ENCODE data around the gene SLIT3. TPM values are rescaled to one million over a fixed set of nuclear protein-coding genes. Genes with fewer than 3 reads are reported as not detected.

SLIT3 gene
- total RNA-seq, 1 donor from 2014 or later, result under 0.01 TPM

DNA sequence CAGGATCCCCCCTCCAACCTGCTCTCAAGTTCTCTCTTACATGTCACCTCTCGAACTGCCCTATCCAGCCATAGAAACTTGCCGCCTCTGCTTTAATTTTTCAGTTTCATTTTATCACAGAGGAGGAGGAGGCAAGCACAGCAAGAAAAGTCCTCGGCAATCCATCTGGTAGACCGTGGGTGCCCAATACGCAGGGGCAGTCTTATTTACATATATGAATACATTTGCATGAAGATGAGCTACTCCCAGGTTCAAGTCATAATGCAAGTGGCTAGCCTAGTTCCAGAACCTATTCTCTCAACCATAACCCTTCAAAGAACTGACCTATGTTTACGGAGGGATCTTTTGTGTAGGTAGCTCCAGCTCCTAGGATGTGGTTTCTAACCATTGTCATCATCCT, 498.6 kb downstream of the SLIT3 start:
- no peak for DNase-seq (ENCODE audit: low read depth in 2 of 2)

DNA sequence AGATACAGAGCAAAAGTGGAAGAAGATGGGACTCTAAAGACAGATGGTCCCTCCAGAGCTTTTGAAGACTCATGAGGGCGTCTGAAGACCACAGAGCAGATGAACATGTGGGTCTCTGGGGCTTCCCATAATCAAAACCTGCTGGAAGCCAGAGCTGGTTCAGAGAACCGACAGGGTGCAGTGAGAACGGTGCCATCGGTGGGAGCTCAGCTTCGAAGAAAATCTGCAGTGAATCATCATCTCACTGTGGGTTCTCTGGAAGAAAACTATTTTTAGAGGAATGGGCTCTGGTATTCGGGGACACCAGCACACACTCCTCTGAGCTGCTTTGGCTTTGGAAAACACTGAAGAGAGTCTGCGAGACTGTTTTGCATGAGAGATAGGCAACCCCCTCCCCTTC, 499.4 kb downstream of the SLIT3 start:
- DNase-seq (ENCODE audit: low read depth in 2 of 2), result no peak

DNA sequence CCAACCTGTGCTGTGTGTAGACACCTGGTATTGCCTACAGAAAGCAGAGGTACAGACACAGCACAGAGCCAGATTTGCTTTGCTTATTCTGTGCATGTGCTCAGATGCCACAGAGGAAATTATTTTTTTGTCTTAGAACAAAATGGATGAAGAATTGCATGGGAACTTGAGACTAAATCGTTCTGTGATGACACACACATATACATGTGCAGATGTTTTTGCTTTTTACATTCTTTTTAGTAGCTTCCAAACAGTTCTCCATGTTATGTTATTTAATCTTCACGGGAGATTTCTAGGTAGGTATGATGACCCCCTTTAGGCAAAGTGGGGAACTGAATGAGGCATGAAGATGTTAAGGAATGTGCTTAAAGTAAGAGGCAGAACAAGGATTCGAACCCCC, 500.2 kb downstream of the SLIT3 start:
- no peak for DNase-seq (ENCODE audit: low read depth in 2 of 2)

DNA sequence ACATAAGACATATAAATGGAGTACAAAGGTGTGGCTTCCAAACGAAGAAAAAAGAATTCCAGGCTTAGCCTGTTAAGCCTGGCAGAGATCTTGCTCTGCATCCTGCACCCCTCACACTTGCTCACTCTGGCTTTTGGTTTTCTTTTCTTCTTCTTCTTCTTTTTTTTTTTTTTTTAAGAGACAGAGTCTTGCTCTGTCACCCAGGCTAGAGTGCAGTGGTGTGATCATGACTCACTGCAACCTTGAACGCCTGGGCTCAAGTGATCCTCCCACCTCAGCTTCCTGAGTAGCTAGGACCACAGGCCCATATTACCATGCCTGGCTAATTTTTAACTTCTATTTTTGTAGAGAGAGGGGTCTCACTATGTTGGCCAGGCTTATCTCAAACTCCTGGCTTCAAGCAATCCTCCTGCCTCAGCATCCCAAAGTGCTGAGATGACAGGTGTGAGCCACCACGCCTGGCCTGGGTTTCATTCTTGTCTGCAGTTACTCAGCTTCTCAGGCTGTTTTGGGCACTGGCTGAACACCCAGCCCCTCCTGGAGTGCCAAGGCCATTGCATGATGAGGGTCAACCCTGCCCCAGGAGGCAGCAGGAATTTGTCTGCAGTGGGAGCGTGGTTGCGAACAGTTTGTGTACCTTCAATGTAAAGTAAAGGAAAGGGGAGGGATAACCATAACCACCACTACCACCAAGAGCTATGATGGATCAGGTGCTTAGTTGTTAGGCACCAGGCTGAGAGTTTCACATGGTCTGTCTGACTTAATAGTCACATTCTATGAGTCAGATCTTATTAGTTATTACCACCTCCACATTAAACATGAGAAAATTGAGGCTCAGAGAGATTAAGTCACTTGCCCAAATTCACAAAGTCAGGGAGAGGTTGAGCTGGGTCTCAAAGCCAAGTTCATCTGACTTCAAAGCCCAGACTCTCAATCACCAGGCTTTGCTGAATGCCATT, 502.6 kb downstream of the SLIT3 start:
- DNase-seq (ENCODE audit: low read depth in 2 of 2), result no peak

DNA sequence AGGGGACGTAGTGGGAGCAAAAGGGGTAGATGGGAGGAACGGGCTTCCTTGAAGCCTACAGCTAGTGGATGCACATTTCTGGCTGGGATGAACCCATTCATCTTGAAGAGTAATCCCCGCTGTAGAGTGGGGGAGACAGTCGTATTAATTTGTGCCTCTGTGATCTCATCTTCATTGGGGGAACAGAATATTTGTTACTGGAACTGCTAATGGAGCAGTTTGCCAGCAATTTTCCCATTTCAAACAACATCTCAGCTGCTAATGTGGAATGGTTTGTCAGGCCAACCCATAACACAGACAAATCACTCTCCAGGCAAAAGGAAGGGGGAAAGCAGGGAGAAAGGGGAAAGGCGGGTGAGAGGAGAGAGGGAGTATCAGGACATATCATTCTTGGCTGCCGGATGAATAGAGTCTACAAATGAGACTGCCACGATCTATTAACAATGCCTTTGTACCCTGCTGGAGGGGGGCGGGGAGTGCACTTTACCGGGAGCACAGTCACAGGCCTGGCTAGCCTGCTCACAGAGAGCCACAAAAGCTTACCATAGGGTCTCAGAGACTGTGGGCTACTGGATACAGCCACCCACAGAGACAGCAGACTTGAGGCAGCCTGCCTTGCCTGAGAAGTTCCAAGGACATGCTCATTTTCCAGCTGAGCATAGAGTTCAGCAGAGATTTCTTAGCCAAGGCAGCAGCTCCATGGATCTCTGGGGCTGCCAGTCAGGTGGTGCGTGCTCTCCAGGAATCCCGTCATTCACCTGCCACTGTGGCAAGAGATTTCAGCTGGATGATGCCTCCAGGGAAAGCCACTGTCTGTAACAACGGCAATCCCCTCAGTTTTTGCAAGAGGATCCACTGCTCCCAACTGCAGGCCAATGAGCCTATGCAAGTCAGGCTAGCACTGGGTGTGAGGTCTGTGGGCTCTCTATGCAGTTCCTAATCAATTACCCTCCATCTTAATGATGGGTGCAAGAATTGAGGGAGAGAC, 504.1 kb downstream of the SLIT3 start:
- no peak for DNase-seq (ENCODE audit: low read depth in 2 of 2)

DNA sequence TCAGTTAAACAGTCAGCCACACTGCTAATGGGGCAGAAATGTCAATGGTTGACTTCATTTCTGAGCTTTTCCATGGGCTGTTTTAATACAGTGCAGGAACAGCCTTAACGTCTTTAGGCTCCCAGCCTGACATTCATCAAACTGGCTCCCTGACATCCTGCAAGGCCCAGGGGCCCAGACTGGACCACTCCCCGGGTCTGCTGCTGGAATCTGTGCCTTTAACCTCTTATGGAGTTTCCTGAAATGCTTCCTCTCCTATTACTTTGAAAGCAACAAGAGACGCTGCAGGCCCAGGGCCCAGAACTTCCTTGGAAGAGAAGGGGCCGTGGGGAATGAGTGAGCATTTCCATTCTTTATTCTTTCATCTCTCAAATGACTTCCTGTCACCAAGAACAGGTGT, 504.9 kb downstream of the SLIT3 start:
- no peak for DNase-seq (ENCODE audit: low read depth in 2 of 2)

DNA sequence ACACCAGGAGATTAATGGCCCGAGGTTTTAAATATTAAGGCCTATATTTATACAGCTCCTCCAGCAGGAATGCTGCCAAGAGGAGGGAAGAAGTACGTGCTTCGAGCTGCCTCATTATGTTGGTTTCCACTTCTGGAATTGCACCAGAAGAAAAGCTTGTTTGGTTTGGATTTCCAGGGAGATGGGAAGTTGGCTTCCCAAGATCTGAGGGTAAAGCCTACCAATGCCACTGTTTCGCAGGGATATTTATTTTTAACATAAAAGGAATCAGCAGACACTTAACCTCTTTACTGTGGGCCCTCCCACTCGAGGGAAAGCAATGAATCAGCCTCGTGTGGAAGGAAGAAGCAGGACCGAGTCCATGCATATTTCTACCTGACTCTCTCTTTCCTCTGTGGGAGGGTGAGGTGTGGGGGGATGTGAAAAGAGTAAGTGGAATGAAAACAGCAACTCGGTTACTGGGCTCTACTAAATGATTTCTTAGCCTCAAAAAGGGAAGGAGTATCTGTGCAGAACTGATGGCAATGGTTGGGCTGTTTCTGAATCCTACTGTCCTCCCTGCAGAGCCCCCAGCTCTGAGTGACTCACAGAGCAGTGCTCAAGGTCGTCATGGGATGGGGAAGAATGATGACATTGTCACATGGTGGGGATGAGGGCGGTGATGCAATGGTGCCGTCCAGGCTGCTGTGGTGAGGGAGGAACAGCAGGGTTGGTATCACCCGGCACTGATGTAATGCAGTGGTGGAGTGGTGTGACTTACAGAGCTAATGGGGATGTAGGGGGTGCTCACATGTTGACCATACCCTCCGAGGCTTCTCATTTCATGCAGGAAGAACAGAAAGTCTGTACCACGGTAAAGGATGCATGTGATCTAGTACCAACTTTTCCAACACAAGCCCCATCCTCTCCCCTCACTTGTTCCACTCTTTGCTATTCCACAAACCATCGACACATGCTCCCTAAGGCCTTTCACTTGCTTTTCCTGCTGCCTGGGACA, 506.8 kb downstream of the SLIT3 start:
- peak in 1 of 2 donors; percentile 2 for DNase-seq (ENCODE audit: low read depth in 2 of 2)

DNA sequence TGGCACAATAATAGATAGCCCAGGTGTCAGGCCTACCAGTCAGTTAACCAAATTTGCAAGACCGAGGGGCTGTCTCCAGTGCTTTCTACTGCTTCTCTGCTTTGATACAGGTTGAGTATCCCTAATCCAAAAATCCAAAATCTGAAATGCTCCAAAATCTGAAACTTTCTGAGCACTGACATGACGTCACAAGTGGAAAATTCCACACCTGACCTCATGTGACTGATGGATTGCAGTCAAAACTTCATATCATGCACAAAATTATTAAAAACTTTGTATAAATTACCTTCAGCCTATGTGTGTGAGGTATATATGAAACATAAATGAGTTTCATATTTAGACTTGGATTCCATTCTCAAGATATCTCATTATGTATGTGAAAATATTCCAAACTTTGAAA, 508.3 kb downstream of the SLIT3 start:
- DNase-seq (ENCODE audit: low read depth in 2 of 2), result no peak

DNA sequence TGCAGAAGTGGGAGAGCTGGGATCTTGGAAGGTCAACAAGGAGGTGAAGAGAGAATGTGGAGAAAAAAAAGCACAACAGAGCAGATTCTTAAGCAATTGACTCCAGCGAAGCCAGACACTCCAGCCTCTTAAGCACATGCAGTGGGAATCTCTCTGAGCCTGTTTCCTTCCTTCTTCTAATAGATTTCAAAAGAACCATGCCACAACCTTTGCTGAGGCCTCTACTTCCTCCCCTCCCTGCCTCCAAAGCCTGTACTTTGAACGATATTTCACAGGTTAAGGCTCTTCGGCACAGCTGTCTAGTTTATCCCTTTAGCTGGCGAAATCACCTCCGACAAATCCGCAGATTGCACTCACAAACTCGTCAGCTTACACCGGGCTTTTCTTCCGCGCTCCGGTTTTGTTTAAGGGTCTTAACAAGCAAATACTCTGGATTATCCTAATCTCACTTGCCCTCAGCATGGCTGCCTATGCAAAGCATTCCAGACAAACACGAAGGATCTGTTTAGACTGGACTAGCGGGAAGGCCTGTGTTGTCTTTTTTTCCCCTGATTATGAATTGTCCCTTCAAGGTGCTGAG, 510.2 kb downstream of the SLIT3 start:
- no peak for DNase-seq (ENCODE audit: low read depth in 2 of 2)

DNA sequence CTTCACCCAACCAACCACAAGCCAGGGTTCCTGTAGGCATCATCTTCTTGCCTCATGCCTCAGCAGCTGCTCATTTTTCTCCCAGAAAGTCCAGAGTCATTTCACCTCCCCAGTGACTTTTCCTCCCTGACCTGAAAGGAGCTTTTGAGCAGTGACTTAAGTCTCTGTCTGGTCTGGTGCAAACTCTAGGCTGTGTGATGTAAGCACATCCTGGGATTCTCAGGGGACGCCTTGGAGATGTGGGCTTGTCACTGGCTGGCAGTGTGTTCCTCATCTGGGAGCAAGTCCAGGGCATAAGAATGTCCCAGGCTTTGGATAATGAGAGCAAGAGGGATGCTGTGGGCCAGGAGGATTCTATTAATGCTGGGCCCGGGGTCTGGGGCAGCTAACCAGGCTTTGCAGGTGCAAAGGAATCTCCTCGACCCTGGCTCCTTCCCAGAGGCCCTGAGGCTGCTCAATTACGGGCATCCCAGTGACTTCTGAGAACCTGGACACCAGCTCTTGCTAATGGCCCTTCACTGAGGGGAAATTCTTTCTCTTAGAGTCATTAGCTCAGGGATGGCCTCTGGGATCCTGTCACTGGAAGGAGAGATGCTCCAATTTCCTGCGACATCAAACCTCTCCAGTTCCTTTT, 510.8 kb downstream of the SLIT3 start:
- no peak for DNase-seq (ENCODE audit: low read depth in 2 of 2)

DNA sequence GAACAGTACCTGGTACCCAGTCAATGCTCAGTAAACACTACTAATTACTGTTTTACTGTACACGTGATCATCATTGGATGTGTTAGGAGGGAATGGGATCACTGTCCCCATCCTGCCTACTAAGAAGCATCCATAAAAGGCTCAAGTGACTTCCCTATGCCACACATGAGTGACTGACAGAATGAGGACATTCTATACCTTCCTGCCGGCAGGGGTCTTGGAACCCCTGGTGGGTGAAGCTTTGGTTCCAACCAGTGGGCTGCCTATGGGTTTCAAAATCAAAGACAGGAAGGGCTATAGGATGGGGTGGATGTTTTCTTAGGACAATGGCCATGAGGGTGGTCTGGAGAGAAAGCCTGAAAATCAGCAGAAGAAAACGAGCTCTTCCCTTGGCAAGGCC, 512.2 kb downstream of the SLIT3 start:
- DNase-seq (ENCODE audit: low read depth in 2 of 2), result no peak

DNA sequence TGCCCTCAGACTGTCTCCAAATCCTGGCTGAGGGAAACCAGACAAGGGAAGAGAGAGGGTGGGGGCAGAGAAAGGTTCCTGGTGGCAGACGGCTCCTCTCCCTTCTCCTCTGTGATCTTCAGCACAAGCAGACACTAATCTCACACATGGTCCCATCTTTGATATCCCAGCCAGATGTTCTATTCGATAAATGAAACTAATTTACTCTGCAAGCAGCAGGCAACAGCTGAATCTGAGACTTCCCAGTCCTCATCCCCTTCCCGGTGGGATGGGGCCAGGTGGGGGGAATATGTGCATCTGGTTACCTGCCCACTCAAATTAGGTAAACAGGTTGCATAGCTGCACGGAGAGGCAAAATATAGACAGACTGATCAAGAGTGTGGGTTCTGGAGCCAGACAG, 512.8 kb downstream of the SLIT3 start:
- no peak for DNase-seq (ENCODE audit: low read depth in 2 of 2)

DNA sequence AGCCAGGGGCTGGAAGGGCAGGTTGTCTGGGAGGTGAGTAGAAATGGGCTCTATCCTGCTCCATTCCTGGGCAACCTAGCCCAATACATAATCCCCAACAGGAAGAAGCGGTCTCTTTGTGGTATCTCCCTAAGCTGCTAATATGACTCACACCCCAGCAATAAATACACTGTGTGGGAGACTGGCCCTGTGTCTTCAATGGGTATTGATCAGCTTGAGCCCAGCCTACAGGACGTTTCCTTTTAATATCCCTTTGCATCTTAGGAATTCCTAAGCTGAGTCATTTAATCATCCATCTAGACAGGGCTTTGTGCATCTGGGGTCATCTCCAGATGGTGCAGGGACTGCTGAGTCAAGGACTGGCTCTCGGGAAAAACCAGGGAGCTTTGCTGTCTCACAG, 514.8 kb downstream of the SLIT3 start:
- DNase-seq (ENCODE audit: low read depth in 2 of 2), result no peak

DNA sequence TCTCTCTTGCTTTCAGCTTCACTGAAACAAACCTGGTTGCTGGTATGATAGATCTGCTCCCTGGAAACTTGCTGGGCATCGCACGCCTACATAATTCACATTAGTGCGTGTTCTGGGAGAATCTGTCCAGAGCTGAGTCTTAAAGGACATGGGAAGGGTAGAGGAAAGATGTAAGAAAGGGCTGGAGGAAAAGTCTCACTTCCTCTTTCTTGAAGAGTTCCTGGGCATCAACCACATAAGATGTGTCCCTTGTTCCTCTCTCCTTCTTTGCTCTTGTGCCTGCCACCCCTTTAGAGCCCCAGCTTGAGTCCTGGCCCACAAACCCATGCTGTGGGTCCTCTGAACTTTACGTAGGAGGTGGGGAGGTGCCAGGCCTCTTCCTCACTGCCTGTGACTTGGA, 516.5 kb downstream of the SLIT3 start:
- DNase-seq (ENCODE audit: low read depth in 2 of 2), result no peak

DNA sequence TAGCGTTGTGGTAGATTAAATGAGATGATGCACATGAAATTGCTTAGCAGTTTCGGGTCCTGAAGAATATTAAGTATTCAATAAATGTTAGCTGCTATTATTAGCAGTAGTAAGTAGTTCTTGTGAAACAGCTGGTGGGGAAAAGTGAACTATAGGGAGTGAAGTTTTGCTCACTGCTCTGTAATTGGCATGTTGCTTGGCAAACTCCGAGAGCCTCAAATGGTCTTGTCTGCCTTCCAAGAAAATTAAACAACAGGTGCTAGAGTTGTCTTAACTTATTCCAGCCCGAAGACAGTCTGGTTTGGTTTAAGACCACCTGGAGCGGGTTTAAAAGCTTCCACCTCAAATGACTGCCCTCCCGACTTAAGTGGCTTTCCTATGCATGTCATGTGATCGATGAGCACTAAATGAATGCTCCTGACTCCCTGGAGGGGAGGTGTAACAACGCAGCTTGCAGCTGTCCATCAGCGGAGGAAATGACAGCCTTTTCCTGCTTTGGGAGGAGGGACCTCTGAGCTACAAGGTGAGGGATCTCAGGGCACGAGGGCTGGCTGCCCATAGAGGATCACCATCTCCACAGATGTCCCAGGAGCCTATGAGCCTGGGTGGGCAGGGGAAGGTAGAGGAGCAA, 518.9 kb downstream of the SLIT3 start:
- DNase-seq (ENCODE audit: low read depth in 2 of 2), result peak in 1 of 2 donors; percentile 43

DNA sequence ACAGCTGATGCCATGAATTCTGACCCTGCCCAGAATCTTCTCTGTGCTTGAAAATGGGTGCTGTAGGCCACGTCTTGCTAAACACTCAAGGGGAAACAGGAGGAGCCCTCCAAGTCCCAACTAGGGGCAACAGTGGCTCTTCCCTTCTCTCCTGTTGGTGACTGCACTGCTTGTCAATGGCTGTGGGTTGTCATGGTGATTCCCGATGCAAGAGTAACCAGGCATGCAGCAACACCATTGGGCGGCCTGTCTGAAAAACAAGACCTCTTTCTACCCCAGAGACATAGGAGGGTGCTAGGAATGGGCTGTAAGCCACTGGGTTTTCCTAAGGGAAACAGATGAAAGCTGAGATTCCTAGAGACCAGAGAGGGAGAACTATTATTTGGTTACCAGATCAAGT, 520.1 kb downstream of the SLIT3 start:
- no peak for DNase-seq (ENCODE audit: low read depth in 2 of 2)

DNA sequence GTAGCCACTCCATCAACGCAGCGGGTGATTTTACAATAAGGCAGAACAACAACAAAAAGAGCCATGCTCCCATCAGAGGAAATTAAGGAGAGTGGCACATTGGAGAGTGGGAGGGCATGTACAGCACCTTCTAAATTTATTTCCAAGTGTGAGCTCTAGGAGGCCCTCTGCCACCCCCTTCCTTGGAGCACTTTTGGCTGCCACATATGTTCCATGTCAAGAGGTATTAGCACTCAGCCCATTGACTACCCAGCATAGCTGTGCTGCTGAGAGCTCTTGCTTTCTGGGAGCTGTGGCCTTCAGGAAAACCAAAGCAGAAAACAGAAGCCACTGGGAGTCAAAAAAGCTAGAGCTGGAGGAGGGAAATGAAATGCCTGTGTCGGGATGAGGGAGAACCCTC, 521.6 kb downstream of the SLIT3 start:
- no peak for DNase-seq (ENCODE audit: low read depth in 2 of 2)

DNA sequence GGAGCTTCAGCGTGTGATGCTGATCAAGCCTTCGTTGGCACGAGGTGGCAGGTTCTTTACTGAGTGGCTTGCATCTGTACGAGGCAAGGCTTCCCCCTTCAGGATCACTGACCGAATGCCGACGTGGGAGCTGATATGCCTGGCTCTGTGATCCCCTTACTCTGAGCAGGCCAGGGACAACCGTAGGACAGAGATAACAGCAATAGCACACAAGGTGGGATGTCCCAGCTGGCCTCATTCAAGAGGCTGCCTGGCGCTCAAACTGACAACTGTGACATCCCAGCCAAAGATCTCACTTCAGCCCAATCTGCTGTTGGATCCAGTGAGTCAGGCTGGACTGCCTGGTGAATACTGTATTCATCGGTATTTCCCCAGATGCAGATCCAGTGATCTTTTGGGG, 522.4 kb downstream of the SLIT3 start:
- no peak for DNase-seq (ENCODE audit: low read depth in 2 of 2)

DNA sequence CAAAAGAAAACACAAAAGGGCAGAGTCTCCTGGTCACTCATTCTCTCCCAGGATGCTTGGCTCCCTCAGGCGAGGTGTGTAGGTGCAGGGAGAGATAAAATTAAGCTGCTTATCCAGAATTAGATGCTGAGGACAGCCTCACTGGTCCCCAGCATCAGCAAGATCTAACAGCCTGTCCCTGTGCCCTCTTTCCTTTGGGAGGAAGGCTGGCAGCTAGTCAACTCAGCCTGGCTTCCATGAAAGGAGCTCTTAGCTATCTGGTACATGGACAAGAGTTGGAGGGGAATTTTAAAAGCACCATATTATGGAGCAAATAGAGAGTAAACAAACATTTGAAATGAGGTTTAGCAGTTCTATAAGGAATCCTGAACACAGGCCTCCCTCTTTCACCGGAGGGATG, 523.3 kb downstream of the SLIT3 start:
- no peak for DNase-seq (ENCODE audit: low read depth in 2 of 2)

DNA sequence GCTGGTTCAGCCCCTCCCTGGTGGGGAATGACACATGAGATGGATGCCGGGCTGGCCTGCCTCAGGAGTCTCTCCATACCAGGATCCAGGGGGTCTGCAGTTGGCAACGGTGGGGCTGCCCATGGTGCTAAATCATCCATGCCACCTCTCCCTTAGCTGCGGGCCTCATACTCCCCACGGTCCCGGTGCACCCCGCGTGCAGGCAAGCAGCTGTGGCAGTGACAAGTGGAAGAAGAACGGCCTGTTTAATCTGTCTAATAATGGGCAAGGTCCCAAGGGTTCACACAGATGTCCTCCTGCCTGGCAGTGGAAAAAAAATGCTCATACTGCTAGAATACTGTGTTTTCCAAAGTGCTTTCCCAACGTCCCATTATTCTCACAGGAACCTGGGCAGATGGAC, 524.9 kb downstream of the SLIT3 start:
- DNase-seq (ENCODE audit: low read depth in 2 of 2), result peak in 1 of 2 donors; percentile 37
